SU-DHL-6 (cell line): ENCODE results near the gene C11orf54.

Source experiments
- EZH2phosphoT487 ChIP-seq: fragments of 200-600 bp; sonication (generic), shearing (Covaris generic); conservative IDR thresholded peaks from 2 replicates; pipeline ENCODE4 v1.6.1; 2018; ENCODE audit warnings: mild to moderate bottlenecking, antibody characterized with exemption, low read length, moderate library complexity, mixed read lengths
- TF ChIP-seq, protein P1 (sequence below): fragments of 200-600 bp; sonication (generic); IDR thresholded peaks from one replicate; pipeline ENCODE4 v1.5.1; 2017; ENCODE audit warnings: antibody characterized with exemption, mild to moderate bottlenecking, low read length, moderate library complexity; ENCODE audit not compliant: insufficient read depth, poor library complexity, severe bottlenecking

DNA sequence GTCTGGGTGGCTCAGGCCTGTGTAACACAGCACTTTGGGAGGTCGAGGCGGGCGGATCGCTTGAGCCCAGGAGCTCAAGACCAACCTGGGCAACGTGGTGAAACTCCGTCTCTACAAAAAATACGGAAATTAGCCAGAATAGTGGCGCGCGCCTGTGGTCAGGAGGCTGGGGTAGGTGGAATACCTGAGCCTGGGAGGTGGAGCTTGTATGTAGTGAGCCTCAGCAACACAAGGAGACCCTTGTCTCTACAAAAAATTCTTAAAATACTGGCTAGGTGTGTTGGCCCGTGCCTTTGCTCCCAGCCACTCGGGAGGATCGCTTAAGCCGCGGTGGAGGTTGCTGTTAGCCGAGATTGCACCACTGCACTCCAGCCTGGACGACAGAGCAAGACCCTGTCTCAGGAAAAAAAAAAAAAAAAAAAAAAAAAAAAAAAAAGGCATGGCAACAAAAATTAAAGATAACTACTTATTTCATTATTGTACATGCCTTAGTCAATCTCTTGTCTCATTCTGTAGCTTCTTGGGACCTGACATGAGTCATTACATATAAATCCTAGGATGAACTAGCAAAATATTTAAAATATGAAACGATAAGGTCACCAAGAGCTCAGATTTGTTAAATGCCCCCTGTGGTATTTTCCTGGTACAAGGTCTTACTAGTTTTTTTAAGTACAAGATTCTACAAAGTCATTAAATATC is 1.3 kb upstream of the C11orf54 start:
- TF ChIP-seq, protein P1, sequence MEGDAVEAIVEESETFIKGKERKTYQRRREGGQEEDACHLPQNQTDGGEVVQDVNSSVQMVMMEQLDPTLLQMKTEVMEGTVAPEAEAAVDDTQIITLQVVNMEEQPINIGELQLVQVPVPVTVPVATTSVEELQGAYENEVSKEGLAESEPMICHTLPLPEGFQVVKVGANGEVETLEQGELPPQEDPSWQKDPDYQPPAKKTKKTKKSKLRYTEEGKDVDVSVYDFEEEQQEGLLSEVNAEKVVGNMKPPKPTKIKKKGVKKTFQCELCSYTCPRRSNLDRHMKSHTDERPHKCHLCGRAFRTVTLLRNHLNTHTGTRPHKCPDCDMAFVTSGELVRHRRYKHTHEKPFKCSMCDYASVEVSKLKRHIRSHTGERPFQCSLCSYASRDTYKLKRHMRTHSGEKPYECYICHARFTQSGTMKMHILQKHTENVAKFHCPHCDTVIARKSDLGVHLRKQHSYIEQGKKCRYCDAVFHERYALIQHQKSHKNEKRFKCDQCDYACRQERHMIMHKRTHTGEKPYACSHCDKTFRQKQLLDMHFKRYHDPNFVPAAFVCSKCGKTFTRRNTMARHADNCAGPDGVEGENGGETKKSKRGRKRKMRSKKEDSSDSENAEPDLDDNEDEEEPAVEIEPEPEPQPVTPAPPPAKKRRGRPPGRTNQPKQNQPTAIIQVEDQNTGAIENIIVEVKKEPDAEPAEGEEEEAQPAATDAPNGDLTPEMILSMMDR: no peak
- no peak for TF ChIP-seq EZH2phosphoT487
